Activated CD4-positive, CD25-positive, alpha-beta regulatory T cell treated with anti-CD3 and anti-CD28 coated beads, Interleukin-2, amount 50 U/mL, for 72 hours (primary cell): ENCODE results near the gene SPZ1.
"Not testable (repeated sequence)": the region's sequence is repeated elsewhere in the genome, so short reads cannot be mapped to it uniquely, and the experiment has no call there.

ENCODE experiments used
- DNase-seq: peaks from one replicate; pipeline ENCODE4 v3.0.0; 2021

SPZ1 gene, protein sequence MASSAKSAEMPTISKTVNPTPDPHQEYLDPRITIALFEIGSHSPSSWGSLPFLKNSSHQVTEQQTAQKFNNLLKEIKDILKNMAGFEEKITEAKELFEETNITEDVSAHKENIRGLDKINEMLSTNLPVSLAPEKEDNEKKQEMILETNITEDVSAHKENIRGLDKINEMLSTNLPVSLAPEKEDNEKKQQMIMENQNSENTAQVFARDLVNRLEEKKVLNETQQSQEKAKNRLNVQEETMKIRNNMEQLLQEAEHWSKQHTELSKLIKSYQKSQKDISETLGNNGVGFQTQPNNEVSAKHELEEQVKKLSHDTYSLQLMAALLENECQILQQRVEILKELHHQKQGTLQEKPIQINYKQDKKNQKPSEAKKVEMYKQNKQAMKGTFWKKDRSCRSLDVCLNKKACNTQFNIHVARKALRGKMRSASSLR

GRCh38 chr5:80319702-80320101 lies at the start of gene SPZ1:
TSS of gene SPZ1 (plus strand) at chr5:80320002. CDS start at chr5:80320216, 214 bp downstream.
- DNase-seq = no peak

GRCh38 chr5:80270543-80270942 lies 49.3 kb upstream of the SPZ1 start:
- DNase-seq = not testable (repeated sequence)

DNA sequence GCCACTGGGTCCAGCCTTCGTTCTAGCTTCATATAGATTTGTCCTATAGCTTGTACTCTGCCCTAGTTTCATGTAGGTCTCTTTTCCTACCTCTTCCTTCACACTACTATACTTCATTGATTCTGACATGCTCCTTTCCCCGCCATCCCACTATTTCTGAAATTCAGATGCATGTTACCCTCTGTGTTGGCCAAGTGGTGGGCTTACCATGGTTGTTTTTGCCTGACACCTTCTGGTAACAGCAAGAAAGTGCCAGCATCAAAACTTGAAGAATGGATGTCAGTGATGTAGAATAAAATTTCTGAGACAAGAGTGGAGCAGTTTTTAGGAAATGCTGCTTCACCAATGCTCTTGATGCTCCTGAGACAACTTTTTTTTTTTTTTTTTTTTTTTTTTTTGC lies 44.5 kb upstream of the SPZ1 start:
- DNase-seq = no peak

- DNase-seq = no peak
Observed at GRCh38 chr5:80276186-80276585, 43.6 kb upstream of the SPZ1 start.

DNA sequence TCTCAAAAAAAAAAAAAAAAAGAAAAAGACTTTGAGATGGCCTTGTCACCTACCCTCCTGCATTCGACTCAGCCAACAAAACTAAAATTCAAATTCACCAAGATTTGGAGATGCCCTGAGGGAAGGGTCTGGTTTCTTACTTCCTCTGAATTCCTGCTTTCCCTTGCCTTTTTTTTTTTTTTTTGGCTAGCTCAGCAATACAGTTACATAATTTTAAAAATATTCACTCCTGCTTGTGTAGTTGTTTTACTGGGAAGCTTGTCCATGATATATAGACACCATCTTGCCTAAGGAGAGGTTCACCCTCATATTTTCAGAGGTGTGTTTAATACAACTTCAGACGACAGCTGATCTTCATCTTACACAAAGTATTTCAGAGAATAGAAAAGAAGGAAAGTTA lies 42.6 kb upstream of the SPZ1 start:
- DNase-seq = no peak

- DNase-seq = no peak
Observed at GRCh38 chr5:80282054-80282453, 37.7 kb upstream of the SPZ1 start.

- DNase-seq = no peak
Observed at GRCh38 chr5:80283360-80283759, 36.4 kb upstream of the SPZ1 start.

DNA sequence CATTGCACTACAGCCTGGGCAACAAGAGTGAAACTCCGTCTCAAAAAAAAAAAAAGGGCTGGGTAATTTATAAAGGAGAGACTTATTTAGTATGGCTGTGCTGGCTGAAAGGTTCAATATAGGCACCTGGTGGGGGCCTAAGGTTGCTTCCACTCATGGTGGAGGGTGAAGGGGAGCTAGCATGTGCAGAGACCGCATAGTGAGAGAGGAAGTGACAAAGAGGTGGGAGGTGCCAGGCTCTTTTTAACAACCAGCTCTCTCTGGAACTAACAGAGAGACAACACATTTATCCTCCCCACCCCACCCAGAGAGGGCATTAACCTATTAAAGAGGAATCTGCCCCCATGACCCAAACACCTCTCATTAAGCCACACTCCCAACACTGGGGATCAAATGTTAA lies 35.1 kb upstream of the SPZ1 start:
- no peak for DNase-seq

GRCh38 chr5:80288177-80288576 lies 31.6 kb upstream of the SPZ1 start:
- DNase-seq = no peak

DNA sequence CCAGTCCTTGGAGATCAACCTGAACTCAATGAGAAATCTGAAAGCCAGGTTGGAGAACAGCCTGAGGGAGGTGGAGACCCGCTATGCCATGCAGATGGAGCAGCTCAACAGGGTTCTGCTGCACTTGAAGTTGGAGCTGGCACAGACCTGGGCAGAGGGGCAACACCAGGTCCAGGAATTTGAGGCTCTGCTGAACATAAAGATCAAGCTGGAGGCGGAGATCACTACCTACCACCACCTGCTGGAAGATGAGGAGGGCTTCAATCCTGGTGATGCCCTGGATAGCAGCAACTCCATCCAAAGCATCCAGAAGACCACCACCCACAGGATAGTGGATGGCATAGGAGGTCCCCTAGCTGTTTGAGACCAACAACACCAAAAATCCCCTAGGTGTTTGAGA lies 30.5 kb upstream of the SPZ1 start:
- no peak for DNase-seq

- no peak for DNase-seq
Observed at GRCh38 chr5:80291761-80292160, 28.0 kb upstream of the SPZ1 start.

GRCh38 chr5:80296121-80296520 lies 23.7 kb upstream of the SPZ1 start:
- DNase-seq = no peak

GRCh38 chr5:80299601-80300000 lies 20.2 kb upstream of the SPZ1 start:
- no peak for DNase-seq

DNA sequence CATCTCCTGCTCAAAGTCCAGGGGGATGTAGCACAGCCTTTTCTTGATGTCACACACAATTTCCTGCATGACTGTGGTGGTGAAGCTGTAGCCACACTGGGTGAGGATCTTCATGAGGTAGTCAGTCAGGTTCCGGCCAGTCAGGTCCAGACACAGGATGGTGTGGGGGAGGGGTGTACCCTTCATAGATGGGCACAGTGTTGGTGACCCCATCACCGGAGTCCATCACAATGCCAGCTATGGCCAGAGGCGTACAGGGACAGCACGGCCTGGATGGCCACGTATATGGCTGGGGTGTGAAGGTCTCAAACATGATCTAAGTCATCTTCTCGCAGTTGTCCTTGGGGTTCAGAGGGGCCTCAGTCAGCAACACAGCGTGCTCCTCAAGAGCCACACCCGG lies 19.7 kb upstream of the SPZ1 start:
- DNase-seq = no peak

- not testable (repeated sequence) for DNase-seq
Observed at GRCh38 chr5:80300796-80301195, 19.0 kb upstream of the SPZ1 start.

GRCh38 chr5:80301342-80301741 lies 18.5 kb upstream of the SPZ1 start:
- DNase-seq = not testable (repeated sequence)

DNA sequence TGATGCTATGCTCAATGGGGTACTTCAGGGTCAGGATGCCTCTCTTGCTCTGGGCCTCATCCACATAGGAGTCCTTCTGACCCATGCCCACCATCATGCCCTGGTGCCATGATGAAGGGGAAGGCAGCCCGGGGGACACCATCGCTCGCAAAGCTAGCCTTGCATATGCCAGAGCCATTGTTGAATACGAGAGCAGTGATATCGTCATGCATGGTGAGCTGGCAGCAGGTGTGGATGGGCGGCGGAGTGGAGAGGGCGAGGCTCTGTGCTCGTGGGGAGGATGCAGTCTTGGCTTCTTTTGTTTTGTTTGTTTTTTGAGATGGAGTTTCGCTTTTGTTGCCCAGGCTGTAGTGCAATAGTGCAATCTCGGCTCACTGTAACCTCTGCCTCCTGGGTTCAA lies 17.2 kb upstream of the SPZ1 start:
- no peak for DNase-seq

DNA sequence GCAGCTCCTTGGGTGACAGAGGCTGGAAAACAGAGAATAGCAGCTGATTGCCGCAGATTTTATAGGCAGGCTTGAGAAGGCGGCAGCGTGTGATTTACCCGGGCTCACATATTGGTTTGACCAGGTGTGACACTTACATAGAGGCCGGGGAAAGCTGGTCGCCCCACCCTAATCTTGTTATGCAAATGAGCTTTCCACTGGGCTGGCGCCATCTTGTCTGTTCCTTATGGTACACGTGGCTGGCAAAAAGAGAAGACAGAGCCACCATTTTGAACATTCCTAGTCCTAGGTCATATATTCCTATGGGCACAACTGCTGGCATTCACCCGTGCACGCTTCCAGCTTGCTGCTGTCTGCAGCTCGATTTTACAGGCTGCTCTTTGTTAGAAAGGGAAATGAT lies 11.3 kb upstream of the SPZ1 start:
- no peak for DNase-seq

GRCh38 chr5:80309871-80310665 lies 9.7 kb upstream of the SPZ1 start:
- no peak for DNase-seq

DNA sequence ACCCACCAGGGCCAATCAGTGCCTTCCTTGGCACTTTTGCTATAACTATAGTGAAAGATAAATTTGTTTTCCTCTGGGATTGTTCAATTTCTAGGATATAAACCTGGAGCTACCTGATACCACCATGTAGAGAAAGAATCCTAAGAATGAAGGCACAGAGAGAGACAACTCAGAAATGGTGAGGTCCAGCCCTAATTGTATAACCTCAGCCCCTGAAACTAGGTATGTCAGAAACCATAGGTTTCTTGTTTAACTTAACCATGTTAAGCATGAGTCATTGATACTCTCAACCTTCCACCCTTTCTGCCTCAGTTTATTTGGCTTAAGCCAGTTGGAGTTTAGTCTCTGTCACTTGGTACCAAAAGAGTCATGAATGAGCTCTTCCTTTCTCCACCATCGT lies 4.6 kb upstream of the SPZ1 start:
- DNase-seq = no peak

- no peak for DNase-seq
Observed at GRCh38 chr5:80318212-80318611, 1.6 kb upstream of the SPZ1 start.

GRCh38 chr5:80324912-80325311 lies 5.1 kb downstream of the SPZ1 start:
- DNase-seq = no peak

DNA sequence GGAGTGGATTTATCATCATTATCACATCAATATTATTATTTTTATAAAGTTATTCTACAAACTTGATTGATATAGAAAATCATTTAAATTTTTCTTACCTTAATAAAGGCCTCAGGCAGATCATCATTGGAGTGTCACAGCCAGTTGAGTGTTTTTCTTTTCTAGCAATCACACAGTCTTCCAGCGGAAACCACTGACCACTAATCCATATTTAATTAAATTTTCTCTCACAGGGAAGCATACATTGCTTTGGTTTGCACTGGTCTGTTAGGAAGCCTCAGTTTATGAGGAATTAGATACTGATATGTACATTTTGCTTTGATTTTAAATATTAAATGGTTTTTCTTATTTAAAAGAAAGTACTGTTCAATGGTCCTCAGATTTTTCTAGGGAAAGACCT lies 6.7 kb downstream of the SPZ1 start:
- DNase-seq = no peak

- DNase-seq = no peak
Observed at GRCh38 chr5:80337379-80337778, 17.6 kb downstream of the SPZ1 start.
